H1 (cell line): ENCODE data around the gene BRAT1. TPM values are rescaled to one million over a fixed set of nuclear protein-coding genes. Genes with fewer than 3 reads are reported as not detected.
A peak's percentile ranks its signal among the peaks of the same experiment; 100 is the strongest.

Experiments used
- CTCF ChIA-PET: fragments of 300-600 bp; sonication (Branson Sonifier 250); formaldehyde crosslinking; loops from one replicate; lab custom pipeline; 2021; ENCODE audit not compliant: partially characterized antibody; lab: Charles Lee
- POLR2A ChIA-PET: fragments of 300-600 bp; sonication (Branson Sonifier 250); formaldehyde crosslinking; loops from one replicate; lab custom pipeline; 2021; ENCODE audit warnings: inconsistent platforms; ENCODE audit not compliant: partially characterized antibody; lab: Charles Lee
- DNase-seq, 2 experiments: peaks; one replicate each; pipeline versions ENCODE4 v3.0.0 to v3.0.0-alpha.2; 2010 to 2022; ENCODE audit warnings: low spot score in 2 of 2, low read depth in 1 of 2, mixed read lengths in 1 of 2
- FAIRE-seq: peaks from 2 replicates; lab custom pipeline; 2011; peaks lifted over from hg19 to GRCh38; lab: Jason Lieb, UNC
- H2AFZ ChIP-seq: 2 replicates; pipeline ENCODE4 v1.8.1; 2012; ENCODE audit warnings: low read length, inconsistent platforms
- H2AK5ac ChIP-seq: 2 replicates; pipeline ENCODE4 v1.6.1; 2013; ENCODE audit warnings: low read depth, low read length
- H2BK120ac ChIP-seq: replicated peaks from 2 replicates; pipeline ENCODE3; 2013; ENCODE audit warnings: low read depth, low read length, inconsistent platforms
- H2BK12ac ChIP-seq: 2 replicates; pipeline ENCODE4 v1.6.1; 2013; ENCODE audit warnings: low read depth, low read length
- H2BK15ac ChIP-seq: 2 replicates; pipeline ENCODE4 v1.6.1; 2013; ENCODE audit warnings: low read length
- H2BK20ac ChIP-seq: 2 replicates; pipeline ENCODE4 v1.6.1; 2013; ENCODE audit warnings: low read length
- H2BK5ac ChIP-seq: 2 replicates; pipeline ENCODE4 v1.6.1; 2013; ENCODE audit warnings: low read depth, low read length
- H3K14ac ChIP-seq: 2 replicates; pipeline ENCODE4 v1.6.1; 2013; ENCODE audit warnings: inconsistent platforms; ENCODE audit not compliant: insufficient read length
- H3K18ac ChIP-seq: 2 replicates; pipeline ENCODE4 v1.6.1; 2013; ENCODE audit warnings: low read length; ENCODE audit errors: extremely low read depth
- H3K23ac ChIP-seq: 2 replicates; pipeline ENCODE4 v1.6.1; 2013; ENCODE audit warnings: inconsistent platforms; ENCODE audit not compliant: insufficient read length
- H3K23me2 ChIP-seq: 2 replicates; pipeline ENCODE4 v1.6.1; 2013; ENCODE audit warnings: low read depth, low read length
- H3K27ac ChIP-seq: 2 replicates; pipeline ENCODE4 v1.6.1; 2011; ENCODE audit warnings: low read depth, low read length, inconsistent platforms
- H3K27me3 ChIP-seq, 4 experiments: replicated peaks in 1 of 4; 1 replicate in 1 of 4; 2 replicates in 3 of 4; pipeline versions ENCODE4 v1.6.1 to v1.8.1; 2011 to 2013; ENCODE audit warnings: low read length in 3 of 4, mild to moderate bottlenecking in 3 of 4, inconsistent platforms in 2 of 4, mixed read lengths in 2 of 4, moderate library complexity in 1 of 4; ENCODE audit not compliant: control insufficient read depth in 3 of 4, insufficient read depth in 3 of 4; ENCODE audit errors: extremely low read depth in 1 of 4
- H3K36me3 ChIP-seq, 4 experiments: 2 replicates each; pipeline versions ENCODE4 v1.6.1 to v1.8.1; 2011 to 2013; ENCODE audit warnings: mild to moderate bottlenecking in 4 of 4, low read length in 3 of 4, moderate library complexity in 2 of 4, control low read depth in 1 of 4, inconsistent platforms in 1 of 4; ENCODE audit not compliant: insufficient read depth in 4 of 4, control insufficient read depth in 2 of 4
- H3K4ac ChIP-seq: replicated peaks from 2 replicates; pipeline ENCODE3; 2013; ENCODE audit warnings: low read length, low read depth, mixed read lengths, inconsistent platforms; ENCODE audit not compliant: insufficient read length
- H3K4me1 ChIP-seq, 4 experiments: replicated peaks in 1 of 4; 1 replicate in 1 of 4; 2 replicates in 3 of 4; pipeline versions ENCODE4 v1.6.1 to v1.8.1; 2011 to 2013; ENCODE audit warnings: low read length in 3 of 4, inconsistent platforms in 2 of 4, mixed read lengths in 1 of 4; ENCODE audit not compliant: insufficient read depth in 4 of 4, control insufficient read depth in 3 of 4
- H3K4me2 ChIP-seq, 2 experiments: 2 replicates each; pipeline versions ENCODE4 v1.6.1 to v1.8.1; 2011 to 2013; ENCODE audit warnings: low read depth in 2 of 2, low read length in 2 of 2, control low read depth in 1 of 2, inconsistent platforms in 1 of 2, mild to moderate bottlenecking in 1 of 2; ENCODE audit not compliant: insufficient read depth in 1 of 2
- H3K4me3 ChIP-seq, 4 experiments: fragments of 200-600, 300-600 bp in 1 of 4; sonication (generic), shearing (Covaris generic), sonication (Bioruptor Twin) in 1 of 4; 2 replicates each; pipeline versions ENCODE4 v1.5.1 to v1.8.1; 2011 to 2016; ENCODE audit warnings: low read length in 4 of 4, low read depth in 3 of 4, control low read depth in 2 of 4, inconsistent platforms in 2 of 4, mild to moderate bottlenecking in 2 of 4, mixed read lengths in 1 of 4, moderate library complexity in 1 of 4; ENCODE audit not compliant: insufficient read depth in 2 of 4; ENCODE audit errors: extremely low read depth in 1 of 4
- H3K56ac ChIP-seq: replicated peaks from 2 replicates; pipeline ENCODE3; 2013; ENCODE audit warnings: low read depth, mild to moderate bottlenecking, mixed read lengths, low read length, inconsistent platforms; ENCODE audit not compliant: insufficient read length
- H3K79me1 ChIP-seq: 2 replicates; pipeline ENCODE4 v1.6.1; 2013; ENCODE audit warnings: low read depth, low read length, control low read depth
- H3K79me2 ChIP-seq, 2 experiments: 2 replicates each; pipeline versions ENCODE4 v1.6.1 to v1.8.1; 2012 to 2013; ENCODE audit warnings: low read length in 2 of 2, mild to moderate bottlenecking in 2 of 2, inconsistent platforms in 1 of 2; ENCODE audit not compliant: insufficient read depth in 2 of 2, control insufficient read depth in 1 of 2
- H3K9ac ChIP-seq, 4 experiments: replicated peaks in 1 of 4; 1 replicate in 1 of 4; 2 replicates in 3 of 4; pipeline versions ENCODE4 v1.6.1 to v1.8.1; 2011 to 2013; ENCODE audit warnings: low read depth in 3 of 4, low read length in 3 of 4, control low read depth in 2 of 4, mild to moderate bottlenecking in 2 of 4, moderate library complexity in 2 of 4, inconsistent platforms in 1 of 4; ENCODE audit errors: extremely low read depth in 1 of 4
- H3K9me3 ChIP-seq, 2 experiments: 2 replicates each; pipeline versions ENCODE4 v1.6.1 to v1.8.1; 2012 to 2013; ENCODE audit warnings: mild to moderate bottlenecking in 2 of 2, moderate library complexity in 2 of 2, control low read depth in 1 of 2, inconsistent platforms in 1 of 2, low read depth in 1 of 2, low read length in 1 of 2, mixed read lengths in 1 of 2; ENCODE audit not compliant: insufficient read depth in 2 of 2
- H4K20me1 ChIP-seq, 2 experiments: replicated peaks in 1 of 2; 2 replicates each; pipeline versions ENCODE3 to v1.8.1; 2011 to 2013; ENCODE audit warnings: inconsistent platforms in 2 of 2, low read length in 2 of 2, mild to moderate bottlenecking in 1 of 2; ENCODE audit not compliant: insufficient read depth in 2 of 2, control insufficient read depth in 1 of 2
- H4K5ac ChIP-seq: 2 replicates; pipeline ENCODE4 v1.6.1; 2013; ENCODE audit warnings: low read length, low read depth, mixed read lengths, inconsistent platforms; ENCODE audit not compliant: insufficient read length
- H4K8ac ChIP-seq: 2 replicates; pipeline ENCODE4 v1.8.0; 2013; ENCODE audit warnings: mild to moderate bottlenecking, moderate library complexity, low read length, inconsistent platforms; ENCODE audit not compliant: insufficient read depth; ENCODE audit errors: extremely low read depth
- H4K91ac ChIP-seq: replicated peaks from 2 replicates; pipeline ENCODE3; 2013; ENCODE audit warnings: low read length, mixed read lengths, inconsistent platforms; ENCODE audit not compliant: insufficient read length
- ASH2L ChIP-seq: fragments of 200-600, 300-600 bp; sonication (generic); IDR thresholded peaks from one replicate; pipeline ENCODE4 v1.7.1; 2017; ENCODE audit warnings: low read length
- CBX8 ChIP-seq: fragments of 300-800, 300-1000 bp; sonication (generic); IDR thresholded peaks from 2 replicates; pipeline ENCODE4 v1.7.1; 2016; ENCODE audit warnings: low read depth, low read length, borderline replicate concordance
- JUND ChIP-seq: IDR thresholded peaks from 2 replicates; pipeline ENCODE4 v1.6.1; 2011; ENCODE audit warnings: mild to moderate bottlenecking, improper control_type of control experiment, low read length
- KDM4A ChIP-seq: IDR thresholded peaks from one replicate; pipeline ENCODE4 v1.7.1; 2012; ENCODE audit warnings: low read depth, mild to moderate bottlenecking, moderate library complexity, low read length, inconsistent platforms; ENCODE audit not compliant: severe bottlenecking
- PHF8 ChIP-seq: fragments of 200-600 bp; sonication (generic); conservative IDR thresholded peaks from 2 replicates; pipeline ENCODE4 v1.7.1; 2012; ENCODE audit warnings: low read depth, mild to moderate bottlenecking, inconsistent platforms, low read length, moderate library complexity
- SP1 ChIP-seq: IDR thresholded peaks from 2 replicates; pipeline ENCODE4 v1.6.1; 2011; ENCODE audit warnings: low read depth, low read length
- SUZ12 ChIP-seq: fragments of 200-600 bp; sonication (generic); IDR thresholded peaks from 2 replicates; pipeline ENCODE4 v1.6.1; 2012; ENCODE audit warnings: mild to moderate bottlenecking, inconsistent platforms, low read length, moderate library complexity, mixed read lengths
- WGBS, 2 experiments: shearing (Covaris generic) in 1 of 2; methylation state at CpG; one replicate each; pipeline versions ENCODE4 v1.1.6 to v1.1.7; 2013 to 2015; ENCODE audit warnings: low lambda C conversion rate in 2 of 2, mixed read lengths in 2 of 2, inconsistent platforms in 1 of 2, low coverage in 1 of 2, missing lambda C conversion rate in 1 of 2; ENCODE audit not compliant: insufficient replicate concordance in 2 of 2, insufficient coverage in 1 of 2, insufficient read length in 1 of 2; ENCODE audit errors: extremely low coverage in 1 of 2, missing lambda C conversion rate in 1 of 2; 5-methylcytosine and 5-hydroxymethylcytosine counted together
- polyA plus RNA-seq, 7 experiments: library from polyadenylated mRNA; depleted of rRNA in 3 of 7; stranded (reverse) in 5 of 7; unstranded in 2 of 7; fragments of >200 nt in 5 of 7; fragments of 200-250 nt in 2 of 7; gene quantifications; 1 replicate in 5 of 7; 2 replicates in 1 of 7; 4 replicates in 1 of 7; pipeline versions ENCODE4 v1.2.1 to v1.2.3, GENCODE V29; 2011 to 2013; ENCODE audit warnings: missing spikeins in 2 of 7, mixed read lengths in 2 of 7
- total RNA-seq: library from RNA; stranded (reverse); fragmentation: NEBNext Ultra II Directional; extraction: Animal tissue kit (Norgen Biotek cat#: 25700); gene quantifications from 2 replicates; pipeline ENCODE4 v1.2.1, GENCODE V29; 2021

The BRAT1 gene
- total and polyA plus RNA-seq, 2 of the 8 experiments (the other 6 are each of a cell fraction or from before 2014, with no cell fraction given): 36.8 to 42.3 TPM

DNA sequence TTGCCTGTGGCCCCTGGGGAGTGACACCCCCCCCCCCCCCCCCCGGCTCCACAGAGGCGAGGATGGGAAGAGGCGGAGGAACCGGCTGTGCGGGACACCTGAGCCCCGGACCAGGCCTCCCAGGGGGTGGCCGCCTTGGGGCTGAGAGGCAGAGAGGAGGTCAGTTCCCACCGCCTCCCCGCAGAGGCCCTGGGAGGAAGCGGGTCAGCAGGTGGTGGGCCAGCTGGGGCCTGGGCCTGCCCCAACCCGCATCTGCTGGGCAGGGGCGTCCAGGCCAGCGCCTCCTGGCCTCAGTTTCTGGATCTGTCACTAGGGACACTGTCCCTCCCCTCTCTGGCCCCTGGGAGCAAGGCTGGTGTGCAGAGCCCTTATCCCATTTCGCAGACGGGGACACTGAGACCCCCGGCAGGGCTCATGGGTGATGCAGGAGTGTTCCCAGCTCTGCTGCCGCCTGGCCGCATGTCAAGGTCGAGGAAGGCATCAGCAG lies 50.4 kb downstream of the BRAT1 start:
- H3K23ac ChIP-seq: no peak overlapping the region
- peak overlapping the region; percentile 53 for H4K91ac ChIP-seq
- H3K9me3 ChIP-seq: no peaks in the 10 kb centered on the region
- no peak overlapping the region for H3K18ac ChIP-seq
- H3K9ac ChIP-seq: no peak overlapping the region
- H2BK120ac ChIP-seq: no peak overlapping the region
- no peak overlapping the region for H3K14ac ChIP-seq
- H2BK12ac ChIP-seq: 0 out of 2 replicates have a peak overlapping the region, but pooled peaks have one; percentile 39
- H4K8ac ChIP-seq: no peak overlapping the region; the same call in 1 of the 2 replicates
- ChIA-PET CTCF (interaction anchor here (1.1 to 8.5 kb wide), 4 partner anchors 19 to 35 kb away, joined by 3 to 67 read pairs (median 4); no protein-coding TSS in a partner anchor), POLR2A (no interaction called here)
- no peaks in the 10 kb centered on the region for H3K79me1 ChIP-seq
- no peak overlapping the region for H3K56ac ChIP-seq
- WGBS, 2 experiments: 72% methylated on average over 9 of the region's 19 CpGs; no CpG with 5 or more reads in 1 of the 2 experiments
- H3K4me2 ChIP-seq: no peak overlapping the region
- H3K36me3 ChIP-seq: no peaks in the 10 kb centered on the region
- H4K20me1 ChIP-seq: no peaks in the 10 kb centered on the region
- H3K4me3 ChIP-seq: no peak overlapping the region
- peak overlapping the region; percentile 18; the same call in 1 of the 2 replicates for H2BK15ac ChIP-seq
- H2AK5ac ChIP-seq: no peak overlapping the region
- no peak overlapping the region for H2BK5ac ChIP-seq
- H3K23me2 ChIP-seq: no peaks in the 10 kb centered on the region
- H3K4ac ChIP-seq: no peak overlapping the region
- TF ChIP-seq SP1: no peak
- TF ChIP-seq CBX8: no peak
- TF ChIP-seq ASH2L: no peak
- no peak for TF ChIP-seq PHF8
- no peak for TF ChIP-seq KDM4A
- TF ChIP-seq SUZ12: no peak
- no peak for TF ChIP-seq JUND
- H3K79me2 ChIP-seq: no peaks in the 10 kb centered on the region
- H4K5ac ChIP-seq: no peak overlapping the region
- H2AFZ ChIP-seq: no peak overlapping the region
- H3K27ac ChIP-seq: no peak overlapping the region
- H3K27me3 ChIP-seq: no peaks in the 10 kb centered on the region
- peaks cover 0 to 18% (median 7%) of the 10 kb centered on the region in 4 experiments; a peak in 5 of 7 replicates for H3K4me1 ChIP-seq
- FAIRE-seq (no peak), DNase-seq (no peak)
- H2BK20ac ChIP-seq: 0 out of 2 replicates have a peak overlapping the region, but pooled peaks have one; percentile 32
